GM19023 (cell line): Measurements from ENCODE around the gene CIB4.

Experiments used
- ATAC-seq: cut with Tn5 transposase; IDR thresholded peaks from one replicate; pipeline ENCODE4 v1.9.1; 2021; ENCODE audit warnings: mild to moderate bottlenecking, moderate library complexity; ENCODE audit not compliant: unreplicated experiment

CIB4 gene

DNA sequence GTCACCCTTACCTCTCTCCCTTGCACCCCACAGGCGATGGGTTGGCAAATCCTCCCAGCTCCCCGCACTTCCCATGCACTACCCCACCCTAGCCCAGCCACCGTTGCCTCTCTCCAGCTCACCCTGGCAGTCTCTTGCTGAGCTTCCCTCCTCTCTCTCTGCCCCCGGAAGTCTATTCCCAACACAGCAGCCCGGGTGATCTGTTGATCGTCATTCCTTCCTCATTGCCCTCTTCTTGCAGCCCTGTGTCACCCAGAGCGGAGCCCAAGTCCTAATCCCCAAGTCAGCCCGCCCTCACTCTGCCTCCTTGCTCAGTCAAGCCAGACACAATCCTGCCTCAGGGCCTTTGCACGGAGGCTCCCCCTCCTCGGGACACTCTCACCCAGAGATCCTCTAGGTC is 55.2 kb downstream of the CIB4 start:
- no peak for ATAC-seq

DNA sequence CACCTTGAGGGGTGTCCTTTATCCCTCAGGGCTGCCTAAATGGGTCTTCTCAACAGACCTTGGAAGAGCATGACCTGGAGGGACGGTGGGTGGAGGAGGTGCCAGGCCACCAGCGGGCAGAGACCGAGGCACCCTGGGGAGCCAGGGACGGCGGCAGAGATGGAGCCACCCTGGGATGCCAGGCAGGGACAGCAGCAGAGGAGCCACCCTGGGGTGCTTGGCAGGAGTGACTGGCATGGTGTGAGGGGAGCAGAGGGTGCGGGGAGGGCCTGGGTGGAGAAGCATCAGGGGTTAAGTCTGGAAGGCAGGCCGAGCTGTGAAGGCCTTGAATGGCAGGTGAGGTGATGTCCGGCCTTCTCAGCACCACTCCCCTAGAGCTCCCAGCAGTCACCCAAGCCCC is 56.1 kb downstream of the CIB4 start:
- ATAC-seq, result no peak

DNA sequence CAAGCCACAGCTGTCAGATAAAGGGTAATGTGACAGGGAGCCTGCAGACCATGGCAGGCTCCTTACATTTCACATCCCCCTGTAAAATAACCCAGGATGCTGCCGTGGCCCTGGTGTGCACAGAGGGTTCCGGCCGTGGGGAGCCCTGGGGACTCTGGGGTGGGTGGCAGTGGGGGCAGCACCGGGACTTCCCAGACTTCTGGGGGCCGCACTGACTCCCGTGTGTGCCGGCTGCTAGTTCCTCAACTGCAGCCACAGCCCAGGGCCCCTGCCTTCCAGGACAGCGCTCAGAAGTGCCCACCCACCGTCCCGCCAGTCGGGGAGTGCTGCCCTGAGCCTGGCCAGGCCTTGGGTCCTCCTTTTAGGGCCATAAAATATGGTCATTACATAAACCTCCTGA is 56.5 kb downstream of the CIB4 start:
- ATAC-seq, result no peak

DNA sequence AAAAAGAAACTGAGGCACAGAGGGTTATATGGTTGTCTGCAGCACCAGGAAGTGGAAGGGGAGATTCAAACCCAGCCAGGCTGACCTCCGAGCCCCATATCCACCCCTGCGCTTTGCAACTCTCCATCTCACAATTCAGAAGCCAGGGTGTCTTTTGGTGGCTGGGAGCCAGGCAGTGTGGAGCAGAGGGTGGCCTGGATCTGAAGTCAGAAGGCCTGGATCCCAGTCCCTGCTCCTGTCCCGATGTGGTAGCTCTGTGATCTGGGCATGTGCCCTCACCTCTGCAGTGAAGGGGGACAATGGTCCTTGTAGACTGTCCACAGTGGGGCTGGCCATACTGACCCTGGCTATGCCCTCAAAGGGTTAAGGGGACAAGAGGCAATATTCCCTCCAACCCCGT is 57.0 kb downstream of the CIB4 start:
- no peak for ATAC-seq

DNA sequence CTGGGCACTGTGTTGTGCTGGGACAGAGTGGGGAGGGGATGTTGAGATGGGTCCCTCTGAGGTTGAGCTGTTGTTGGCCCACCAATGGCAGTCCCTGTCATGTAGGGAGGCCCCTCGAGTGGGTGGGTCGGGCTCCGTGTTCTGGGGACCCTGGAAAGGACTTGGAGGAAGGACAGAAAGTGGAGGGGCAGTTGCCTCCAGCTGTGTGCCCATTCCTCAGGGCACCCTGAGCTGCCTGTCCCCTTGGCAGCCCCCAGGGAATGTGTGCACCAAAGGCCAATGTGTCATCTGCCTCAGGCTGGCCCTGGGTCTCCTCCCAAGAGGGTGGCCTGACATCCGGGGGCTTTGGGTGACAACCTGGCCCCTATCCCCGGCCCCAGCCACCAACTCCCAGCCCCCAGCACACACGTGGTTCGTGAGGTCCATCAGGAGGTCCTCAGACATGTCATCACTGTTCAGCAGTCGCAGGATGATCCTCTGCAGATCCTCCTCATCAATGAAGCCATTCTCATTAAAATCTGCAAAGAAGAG is 57.7 kb downstream of the CIB4 start:
- no peak for ATAC-seq

DNA sequence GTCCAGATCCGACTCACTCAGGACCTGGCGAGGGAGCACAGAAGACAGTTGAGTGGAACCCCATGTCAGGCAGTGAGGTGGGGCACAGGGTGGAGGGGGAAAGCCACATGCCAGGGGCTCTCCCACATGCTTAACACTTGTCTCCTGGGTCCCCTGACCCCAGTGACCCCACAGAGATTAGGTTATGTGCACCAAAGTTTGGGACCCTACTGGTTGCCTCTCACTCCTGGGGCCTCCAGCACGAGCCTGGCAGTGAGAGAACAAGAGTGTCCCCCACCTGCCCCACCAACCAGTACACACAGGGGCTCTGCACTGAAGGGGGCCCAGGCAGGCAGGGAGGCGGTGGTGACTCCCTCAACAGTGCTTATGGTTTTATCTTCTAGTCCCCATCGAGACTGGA is 58.3 kb downstream of the CIB4 start:
- ATAC-seq, result no peak

DNA sequence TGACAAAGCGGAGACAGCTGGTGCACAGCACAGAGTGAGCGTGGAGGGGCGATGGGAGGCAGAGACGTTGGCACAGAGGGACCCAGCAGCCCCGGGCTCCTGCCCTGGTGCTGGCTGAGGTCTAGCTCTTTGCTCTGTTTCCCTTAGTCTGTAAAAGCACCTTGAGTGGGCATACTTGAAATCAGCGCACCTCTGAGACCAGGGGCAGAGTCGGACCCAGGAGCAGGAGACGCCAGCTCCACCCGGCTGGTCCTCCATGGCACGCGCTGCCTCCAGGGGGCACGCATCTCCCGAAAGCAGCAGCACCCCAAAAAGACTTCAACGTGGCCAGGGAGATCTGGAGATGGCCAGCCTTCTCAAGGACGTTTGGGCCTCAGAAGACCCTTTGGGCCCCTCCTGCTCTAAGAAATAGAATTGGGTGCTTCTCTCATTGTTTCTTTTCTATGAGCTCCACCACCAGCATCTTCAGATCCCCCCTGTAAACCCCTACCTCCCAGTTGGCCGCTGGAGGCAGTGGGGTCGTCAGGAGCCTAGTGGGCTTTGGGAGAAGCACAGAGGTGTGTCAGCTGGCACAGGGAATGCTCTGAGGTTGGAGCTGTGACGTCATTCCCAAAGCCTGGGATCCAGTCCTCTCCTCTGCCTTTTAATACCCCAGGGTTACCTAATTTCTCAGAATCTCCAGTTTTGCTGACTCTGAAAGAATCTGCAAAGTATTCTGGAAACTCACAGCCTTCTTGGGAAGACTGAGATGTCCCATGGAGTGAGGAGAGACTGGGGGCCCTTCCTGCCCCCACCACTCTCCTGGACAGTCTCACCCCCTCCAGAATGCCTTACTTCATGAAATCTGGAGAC is 58.9 kb downstream of the CIB4 start:
- no peak for ATAC-seq

DNA sequence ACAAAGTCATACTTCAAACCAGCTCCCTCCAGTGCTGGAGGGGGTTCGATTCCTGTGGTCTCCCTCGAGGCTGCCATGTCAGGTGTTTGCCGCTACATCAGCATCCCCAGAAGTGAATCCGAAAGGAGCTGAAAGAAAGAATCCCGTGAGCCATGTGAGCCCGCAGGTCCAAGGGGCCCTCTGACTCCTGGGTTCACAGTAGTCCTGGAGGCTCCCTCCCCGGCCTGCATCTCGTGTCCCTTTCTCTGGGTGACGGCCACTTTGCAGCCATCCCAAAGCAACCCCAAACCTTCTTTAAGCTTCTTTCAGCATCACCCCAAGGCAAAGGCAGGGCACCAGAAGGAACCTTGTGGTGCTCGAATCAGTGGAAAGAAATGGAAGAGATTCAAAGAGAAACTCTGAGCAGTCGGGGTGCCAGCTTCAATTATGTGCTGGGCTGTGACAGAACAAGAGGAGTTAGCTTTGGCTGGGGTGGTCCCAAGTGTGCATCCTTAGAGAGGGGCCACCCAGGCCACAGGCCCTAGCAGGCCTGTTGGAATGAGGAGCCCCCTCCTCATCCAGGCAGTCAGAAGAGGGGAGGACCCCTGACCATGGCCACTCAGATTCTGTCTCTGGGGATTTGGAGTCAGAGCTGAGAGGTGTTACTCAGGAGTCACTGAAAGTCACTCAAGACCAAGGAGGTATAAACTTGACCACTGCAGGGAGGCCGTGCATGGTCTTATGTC is 59.7 kb downstream of the CIB4 start:
- no peak for ATAC-seq

DNA sequence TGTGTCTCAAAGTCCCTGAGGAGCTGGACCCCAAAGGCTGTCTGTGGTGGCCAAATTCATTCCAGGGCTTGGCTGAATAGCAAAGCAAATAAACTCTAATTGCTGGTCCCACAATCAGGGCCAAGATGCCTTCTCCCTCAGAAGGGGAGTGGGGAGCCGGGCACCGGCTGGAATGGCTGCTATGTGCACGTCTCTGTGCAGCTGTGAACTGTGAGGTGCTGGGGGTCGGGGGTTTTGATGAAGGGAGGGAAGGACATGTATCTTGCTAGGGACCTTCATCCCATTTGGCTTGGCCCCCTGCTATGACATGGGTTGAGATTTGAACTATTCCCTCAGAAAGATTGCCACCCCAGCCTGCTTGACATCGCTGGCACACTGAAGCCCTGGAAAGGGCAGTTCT is 60.4 kb downstream of the CIB4 start:
- ATAC-seq, result no peak

DNA sequence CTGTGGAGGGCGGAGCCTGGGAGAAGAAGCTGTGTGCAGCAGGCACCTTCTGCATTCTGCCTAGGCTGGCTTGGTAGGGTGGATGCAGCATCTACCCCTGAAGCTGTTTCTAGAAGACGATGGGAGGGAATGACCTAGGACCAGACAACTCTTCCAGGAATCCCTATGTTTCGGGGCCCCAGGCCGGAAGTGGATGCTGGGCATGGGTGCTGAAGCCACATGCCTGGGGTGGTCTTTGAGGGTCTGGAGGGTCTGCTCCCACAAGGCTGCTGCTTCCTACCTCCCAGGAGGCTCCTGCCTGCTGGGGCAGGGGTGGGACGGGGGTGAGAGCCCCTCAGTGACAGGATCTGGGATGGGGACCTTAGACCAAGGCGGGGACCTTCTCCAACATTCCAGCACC is 61.0 kb downstream of the CIB4 start:
- ATAC-seq, result no peak

DNA sequence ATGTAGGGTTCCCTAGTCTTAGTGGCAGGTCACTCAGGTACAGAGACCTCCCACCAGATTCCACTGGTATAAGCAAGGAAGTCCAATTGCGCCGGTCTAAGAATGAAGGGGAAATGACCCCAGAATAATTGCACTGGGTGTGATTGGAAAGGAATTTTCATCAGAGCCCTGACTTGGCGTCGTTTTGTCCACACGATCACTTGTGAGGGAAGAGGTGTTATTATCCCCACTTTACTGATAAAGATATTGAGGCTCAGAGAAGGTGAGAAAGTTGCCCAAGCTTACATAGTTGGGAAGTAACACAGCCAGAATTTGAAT is 61.5 kb downstream of the CIB4 start:
- ATAC-seq, result no peak

DNA sequence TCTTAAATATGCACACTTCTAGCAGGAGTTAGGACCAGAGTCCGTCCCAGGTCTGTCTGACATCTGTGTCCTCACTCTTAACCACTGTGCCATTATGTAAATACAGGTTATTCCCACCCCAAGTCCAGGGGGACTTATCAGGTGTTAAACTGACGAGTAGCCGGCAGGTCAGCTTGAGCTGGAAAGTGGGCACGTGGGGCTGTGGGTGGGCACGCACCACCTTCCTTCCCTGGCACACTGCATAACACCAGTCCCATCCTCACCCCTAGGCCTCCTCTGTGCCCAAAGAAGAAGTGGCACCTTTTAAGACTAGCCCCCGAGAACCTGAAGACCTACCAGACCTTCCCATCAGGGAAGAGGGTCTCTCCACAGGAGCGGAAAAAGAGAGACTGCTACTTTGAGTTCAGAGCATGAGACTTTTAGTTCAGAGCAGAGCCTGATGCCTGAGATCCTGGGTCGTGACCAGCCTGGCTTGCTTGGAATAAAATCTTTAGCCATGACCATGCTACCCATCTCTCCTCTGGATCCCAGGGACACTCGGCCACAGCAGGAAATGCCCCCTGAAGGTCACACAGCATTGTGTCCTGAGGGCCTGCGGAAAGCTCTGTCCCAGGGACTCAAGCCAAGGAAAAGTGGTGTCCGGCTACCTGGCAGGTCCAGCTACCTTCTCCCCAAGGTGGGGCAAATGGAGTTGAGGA is 62.0 kb downstream of the CIB4 start:
- ATAC-seq, result no peak

DNA sequence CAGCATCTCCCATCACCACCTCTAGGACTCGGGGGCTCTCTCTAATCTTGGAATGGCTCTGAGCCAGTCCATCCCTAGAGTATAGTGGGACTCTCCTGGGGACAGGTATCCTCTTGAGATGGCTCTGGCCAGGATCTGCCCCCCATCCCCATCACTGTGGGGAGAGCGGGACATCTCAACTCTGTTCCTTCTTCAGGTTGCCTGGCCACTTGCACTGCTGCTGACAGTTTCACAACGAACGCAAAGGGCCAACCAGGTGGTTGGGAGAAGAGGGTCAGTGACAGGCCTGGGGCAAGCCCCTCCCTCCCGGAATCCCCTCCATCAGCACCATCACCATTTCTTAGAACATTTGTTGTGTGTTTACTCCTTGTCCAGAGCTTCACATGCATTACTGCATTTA is 62.6 kb downstream of the CIB4 start:
- ATAC-seq, result no peak

DNA sequence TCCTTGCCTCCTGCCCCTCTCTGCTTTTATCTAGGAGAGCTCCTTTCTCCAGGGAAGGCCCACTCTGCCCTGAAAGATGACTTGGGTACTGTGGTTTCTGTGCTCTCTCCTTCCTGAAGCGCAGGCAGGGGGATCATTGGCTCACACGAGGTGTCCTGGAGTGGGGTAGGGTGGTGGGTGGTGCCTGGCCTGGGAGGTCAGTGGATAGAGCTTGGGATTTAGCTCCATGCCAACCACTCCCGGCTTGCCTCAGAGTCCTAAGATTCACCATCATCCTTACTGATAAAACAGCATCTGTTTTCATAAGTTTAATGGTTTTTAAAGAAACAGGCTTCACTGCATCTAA is 63.1 kb downstream of the CIB4 start:
- no peak for ATAC-seq

DNA sequence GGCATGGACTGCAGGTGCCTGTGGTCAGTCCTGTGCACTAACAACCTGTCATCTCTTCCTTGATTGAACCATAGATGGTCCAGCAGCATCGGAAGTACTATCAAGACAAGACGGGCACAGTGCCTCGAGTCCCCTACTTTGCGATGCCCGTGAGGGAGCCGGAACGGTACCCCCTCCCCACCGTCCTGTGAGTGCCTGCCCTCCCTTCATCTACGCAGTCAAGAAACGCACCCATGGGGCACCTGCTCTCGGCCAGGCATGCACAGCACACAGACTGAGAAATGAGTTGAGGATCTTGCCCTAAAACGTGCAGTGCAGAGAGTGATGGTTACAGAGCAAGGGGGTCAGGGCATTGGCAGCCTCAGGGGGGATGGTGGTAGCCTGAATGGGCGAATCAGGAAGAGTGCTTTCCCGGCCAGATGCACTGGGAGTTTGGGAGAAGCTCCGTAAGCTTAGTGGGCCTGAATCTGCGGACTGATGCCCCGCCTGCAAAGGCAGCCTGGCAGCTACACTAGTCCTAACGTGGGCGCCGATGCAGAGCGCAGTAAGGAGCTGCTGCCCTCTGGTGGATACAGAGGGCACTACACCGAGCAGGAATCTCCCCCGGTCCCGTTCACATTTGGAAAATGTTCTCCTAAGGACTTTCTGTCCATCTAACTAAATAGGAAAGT is 63.6 kb downstream of the CIB4 start:
- ATAC-seq, result peak; percentile 63

DNA sequence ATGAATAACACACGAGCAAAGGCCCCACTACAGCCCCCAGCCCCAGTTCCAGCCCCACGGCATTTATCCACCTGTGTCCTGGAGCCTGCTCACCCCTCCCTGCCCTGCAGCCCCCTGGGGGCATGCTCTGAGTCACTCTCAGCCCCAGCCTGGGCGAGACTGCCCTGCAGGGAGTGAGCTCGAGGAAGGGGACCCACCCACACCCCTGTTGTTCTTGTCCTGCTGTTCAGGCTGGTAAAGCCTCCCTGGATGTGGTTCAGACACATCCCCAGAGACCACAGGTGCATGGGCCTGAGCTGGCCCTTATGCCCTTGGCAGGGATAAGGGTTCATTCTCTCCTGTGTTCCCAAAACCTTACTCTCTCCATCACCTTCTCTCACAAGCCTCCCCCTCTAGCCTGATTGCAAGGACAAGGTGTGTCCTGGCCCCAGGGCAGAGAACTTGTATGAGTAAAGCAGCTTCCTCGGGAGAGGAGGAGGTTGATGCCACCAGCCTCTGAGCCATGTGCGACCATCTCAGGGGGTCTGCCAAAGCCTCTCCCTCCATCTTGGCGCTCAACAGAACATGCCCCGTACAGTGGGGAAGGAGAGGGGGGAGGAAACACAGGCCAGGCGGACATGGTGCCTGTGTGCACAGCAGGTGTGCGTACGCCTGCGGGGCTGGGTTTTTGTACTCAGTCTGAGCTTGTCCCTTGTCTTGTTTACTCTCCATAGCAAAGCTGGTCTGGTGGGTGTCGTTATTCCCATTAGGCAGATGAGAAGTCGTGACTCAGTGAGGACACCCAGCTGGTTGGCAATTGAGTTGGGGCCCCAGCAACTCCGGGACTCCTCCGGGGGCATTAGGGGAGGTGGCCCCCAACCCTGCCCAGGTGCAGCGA is 64.4 kb downstream of the CIB4 start:
- ATAC-seq, result no peak

DNA sequence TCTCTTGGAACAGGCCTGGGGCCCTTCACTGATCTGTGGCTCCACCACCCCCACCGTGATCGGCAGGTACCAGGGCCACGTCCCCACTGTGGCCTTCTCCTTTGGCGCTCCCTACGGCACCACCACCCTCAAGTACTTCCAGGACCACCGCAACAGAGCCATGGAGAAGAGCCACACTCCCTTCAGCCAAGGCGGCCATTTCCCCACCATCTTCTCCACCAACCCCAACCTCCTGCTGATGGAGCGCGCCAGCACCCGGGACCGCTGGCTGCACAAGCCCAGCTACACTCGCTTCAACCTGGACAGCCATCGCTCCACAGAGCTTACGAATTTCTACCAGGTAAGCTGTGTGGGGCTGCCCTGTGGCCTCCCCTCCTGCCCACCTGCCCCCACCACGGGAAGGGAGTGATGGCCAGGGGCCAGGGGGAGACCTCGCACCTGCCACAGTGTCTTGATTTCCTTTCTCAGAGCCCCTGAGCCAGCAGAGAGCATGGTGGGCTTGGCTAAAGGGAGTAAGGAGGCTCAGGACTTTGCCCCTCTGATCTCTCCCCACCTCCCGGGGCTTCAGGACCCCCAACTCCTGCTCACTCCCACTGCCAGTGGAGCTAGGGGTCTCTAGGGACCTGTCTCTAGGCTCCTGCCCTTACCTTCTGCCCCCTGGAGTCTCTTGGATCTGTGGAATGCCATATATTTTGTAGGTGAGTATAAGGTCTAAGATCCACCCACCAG is 65.2 kb downstream of the CIB4 start:
- ATAC-seq, result no peak

DNA sequence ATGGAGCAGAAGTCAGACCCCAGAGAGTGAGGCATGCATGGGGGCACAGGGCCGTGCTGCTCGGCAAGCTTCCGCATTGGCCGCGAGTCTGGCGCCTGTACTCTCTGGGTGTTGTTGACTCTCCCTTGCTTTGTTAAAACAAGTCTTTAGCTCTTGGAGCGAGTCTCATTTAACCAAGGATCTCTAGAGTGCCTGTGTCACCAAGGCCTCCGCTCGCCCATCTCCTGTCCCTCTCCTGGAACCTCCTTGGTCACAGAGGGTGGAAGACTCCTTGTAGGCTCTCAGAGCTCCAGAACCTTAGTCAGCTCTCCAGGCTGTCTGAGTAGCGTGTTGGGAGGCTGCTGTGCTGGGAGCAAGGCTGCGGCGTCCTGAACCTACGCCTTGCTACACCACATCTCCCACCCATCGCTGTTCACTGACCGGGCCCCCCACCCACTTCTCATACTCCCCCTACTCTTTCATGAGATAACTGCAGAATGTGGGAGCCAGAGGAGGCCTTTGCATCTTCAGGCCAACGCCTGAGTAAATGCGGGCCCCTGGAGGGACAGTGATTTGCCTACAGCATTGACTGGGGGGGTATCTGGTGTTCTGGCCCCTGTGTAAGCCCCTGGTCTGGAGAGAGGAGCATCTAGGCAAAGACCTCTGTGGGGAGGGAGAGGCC is 66.1 kb downstream of the CIB4 start:
- no peak for ATAC-seq
